ENCODE measurements around the gene FBXO2.
"Not testable (repeated sequence)": the region's sequence is repeated elsewhere in the genome, so short reads cannot be mapped to it uniquely, and the experiment has no call there.

FBXO2 gene

DNA sequence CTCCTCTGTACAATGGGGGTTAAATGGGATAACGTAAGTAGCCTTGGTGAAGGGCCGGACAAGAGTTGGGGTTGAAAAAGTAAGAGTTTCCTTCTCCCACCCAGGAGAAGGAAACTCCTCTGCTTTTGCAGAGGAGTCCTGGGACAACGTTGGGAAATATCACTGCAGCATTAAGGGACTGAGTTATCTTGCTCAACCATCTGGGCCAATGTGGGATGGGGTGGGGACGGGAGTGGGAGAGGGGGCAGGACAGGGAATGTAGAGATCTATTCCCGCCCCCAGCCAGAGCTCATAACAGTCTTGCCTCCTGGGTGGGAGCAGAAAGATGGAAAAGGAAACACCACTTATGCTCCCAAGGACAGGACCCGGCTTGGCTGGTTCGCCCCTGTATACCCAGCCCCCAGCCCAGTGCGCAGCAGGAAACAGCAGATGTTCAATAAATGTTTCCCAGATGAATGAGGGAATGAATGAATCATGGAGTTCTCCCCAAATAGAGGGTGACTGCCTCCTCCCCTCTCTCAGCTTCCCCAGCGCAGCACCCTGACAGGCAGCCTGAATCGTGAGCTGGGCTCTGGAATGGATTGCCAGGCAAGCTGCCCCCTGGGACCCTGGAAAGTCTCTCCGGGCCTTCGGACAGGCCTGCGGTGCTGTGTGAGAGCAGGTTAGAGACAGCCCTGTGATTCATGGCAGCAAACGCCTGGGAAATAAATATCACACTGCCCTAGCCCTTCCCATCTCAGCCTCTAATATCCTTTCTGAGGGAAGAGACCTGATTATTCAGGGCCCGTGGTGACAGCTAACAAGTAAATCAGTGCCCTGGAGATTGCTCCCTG is 24.8 kb downstream of the FBXO2 start:
- no peak for DNase-seq (ENCODE audit: low spot score)

DNA sequence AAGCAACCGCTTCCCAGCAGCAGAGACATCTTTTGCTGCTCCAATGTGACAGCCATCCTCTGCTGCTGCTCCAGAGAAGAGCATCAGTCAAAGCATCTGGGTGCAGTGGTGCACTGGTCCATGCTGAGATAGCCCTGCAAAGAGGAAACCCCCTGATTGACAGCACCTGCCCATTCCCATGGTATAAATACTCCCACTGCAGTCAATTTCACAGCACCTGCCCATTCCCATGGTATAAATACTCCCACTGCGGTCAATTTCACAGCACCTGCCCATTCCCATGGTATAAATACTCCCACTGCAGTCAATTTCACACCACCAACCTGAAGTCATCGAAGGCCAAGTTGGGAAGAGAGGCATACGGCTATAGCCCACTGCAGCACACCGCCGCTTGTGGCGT is 25.5 kb downstream of the FBXO2 start:
- no peak for DNase-seq (ENCODE audit: low spot score)

DNA sequence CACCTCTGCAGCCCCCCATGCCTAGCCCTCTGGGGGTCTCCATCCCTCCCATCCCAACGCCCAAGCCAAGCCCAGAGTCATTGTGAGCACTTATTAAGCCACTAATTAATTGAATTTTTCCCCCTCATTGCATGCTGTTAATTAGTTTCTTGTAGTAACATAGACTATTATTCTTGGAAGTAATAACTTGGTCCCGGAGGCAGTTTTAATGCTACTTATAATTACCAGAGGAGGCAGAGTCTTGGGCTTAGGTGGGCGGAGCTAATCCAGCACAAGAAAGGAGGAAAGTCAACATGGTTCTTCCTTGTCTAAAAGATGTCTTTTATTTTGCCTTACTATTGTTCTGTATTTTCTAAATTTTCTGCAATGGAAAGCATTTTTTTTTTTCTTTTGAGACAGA is 27.7 kb downstream of the FBXO2 start:
- DNase-seq (ENCODE audit: low spot score): no peak

DNA sequence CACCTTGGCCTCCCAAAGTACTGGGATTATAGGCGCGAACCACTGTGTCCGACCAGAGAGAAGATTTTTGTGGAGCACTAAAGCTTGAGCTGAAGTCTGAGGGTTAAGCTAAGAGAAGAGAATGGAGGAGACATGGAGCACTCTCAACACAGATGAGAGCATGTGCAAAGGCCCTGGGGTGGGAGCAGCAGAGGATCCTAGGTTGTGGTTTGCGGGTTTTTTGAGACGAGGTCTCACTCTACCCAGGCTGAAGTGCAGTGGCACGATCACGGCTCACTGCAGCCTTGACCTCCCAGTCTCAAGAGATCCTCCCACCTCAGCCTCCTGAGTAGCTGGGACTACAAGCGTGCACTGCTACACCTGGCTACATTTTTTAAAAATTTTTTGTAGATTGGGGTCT is 30.5 kb downstream of the FBXO2 start:
- no peak for DNase-seq (ENCODE audit: low spot score)

DNA sequence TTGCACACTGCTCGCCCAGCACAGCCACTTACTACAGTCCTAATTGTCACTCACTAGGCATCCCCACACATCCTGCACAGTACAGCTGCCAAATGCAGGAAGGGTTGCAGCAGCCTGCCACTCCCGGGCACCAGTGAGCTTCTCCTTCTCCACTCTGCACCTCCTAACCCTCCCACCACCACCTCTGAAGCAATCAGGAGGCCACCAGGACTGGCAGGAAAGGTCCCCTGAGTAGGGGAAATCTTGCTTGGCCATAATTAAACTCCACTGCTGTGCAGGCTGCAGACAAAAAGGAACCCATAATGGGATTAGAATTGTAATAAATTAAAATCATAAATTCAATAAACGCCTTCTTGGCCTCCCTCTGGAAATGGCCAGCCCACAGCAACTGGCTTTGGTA is 31.8 kb downstream of the FBXO2 start:
- no peak for DNase-seq (ENCODE audit: low spot score)

DNA sequence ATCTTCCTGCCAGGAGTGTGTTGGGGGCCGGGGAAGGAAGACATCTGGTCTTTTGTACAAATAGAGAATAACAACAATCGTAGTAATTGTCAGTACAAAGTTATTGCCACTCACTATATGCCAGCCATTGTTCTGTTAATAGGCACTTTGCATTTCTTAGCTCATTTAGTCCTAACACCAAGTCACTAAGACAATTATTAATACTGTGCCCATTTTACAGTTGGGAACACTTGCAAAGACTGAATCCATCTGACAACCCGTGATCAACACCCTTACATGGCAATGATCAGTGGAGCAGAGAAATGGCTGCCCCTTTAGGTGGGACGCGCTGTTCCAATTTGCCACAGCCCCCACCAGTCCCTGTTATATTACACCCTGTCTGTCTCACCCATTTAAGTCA is 33.3 kb downstream of the FBXO2 start:
- no peak for DNase-seq (ENCODE audit: low spot score)

DNA sequence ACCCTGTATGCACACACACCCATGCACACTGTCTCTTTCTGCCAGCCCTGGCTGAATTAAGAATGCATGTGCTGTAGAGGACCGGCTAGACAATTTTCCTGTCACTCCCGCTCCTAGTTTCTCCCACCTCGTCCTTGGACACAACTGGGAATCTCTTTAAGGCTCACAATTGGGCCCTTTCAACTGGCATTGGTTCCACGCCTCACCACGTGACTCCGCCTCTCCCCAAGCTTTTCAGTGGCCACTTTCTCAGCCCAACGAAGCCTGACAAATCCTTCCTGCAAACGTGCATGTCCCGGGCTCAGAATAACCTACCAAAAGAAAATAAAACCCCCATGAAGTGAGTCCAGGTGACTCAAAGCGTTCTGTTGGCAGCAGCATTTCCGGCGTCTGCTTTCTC is 33.8 kb downstream of the FBXO2 start:
- no peak for DNase-seq (ENCODE audit: low spot score)

DNA sequence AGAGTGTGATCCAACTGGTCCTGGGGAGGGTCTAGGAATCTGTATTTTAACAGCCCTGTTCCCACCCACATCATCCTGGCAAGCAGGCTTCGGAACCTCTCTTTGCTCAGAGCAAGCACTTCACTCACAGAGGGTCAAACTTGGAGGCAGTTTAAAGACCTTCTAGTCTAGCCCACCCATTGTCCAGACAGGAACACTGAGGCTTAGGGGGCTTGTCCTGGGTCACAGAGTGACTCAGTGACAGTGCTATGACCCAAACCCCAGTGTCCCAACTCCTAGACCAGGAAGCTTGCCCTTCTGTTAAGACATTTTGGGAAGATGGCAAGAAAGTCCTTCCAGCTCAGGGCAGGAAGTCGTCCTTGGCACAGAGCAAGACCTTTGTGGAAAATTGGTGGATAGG is 36.5 kb downstream of the FBXO2 start:
- DNase-seq (ENCODE audit: low spot score): no peak

DNA sequence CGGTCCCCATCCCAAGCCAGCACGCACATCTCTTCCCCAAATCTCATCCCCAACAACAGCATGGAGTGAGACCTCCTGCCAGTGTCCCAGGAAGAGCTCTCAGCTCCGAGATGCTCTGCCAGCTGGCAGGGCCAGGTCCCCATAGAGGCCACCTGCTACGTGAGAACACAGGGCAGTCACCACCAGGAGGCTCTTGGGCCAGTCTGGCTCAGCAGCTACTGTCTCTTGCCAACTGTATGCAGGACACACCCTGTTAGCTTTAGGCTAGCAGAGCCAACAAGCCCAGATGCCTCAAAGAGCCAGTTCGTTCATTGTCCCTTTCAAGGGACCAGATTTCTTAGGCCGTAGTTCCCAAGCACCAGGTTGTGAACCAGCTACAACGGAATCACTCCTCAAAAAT is 36.9 kb downstream of the FBXO2 start:
- DNase-seq (ENCODE audit: low spot score): no peak

DNA sequence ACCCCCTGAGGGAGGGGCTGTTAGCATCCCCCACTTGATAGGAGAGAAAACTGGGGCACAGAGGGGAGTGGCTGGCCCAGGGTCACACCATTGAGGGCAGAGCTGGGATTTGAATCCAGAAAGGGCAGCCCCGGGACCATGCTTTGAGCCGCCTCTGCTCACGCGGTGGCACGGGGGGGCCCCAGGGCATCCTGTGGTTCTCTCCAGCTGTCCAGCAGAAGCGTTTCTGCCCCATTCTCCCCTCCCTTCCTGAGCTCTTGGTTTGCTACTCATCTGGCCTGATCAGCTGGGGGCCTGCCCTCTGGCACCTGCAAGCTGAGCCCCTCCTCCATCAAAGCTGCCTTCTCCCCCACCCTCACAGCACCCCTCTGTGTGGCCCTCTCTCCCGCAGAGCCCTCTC is 37.5 kb downstream of the FBXO2 start:
- no peak for DNase-seq (ENCODE audit: low spot score)

DNA sequence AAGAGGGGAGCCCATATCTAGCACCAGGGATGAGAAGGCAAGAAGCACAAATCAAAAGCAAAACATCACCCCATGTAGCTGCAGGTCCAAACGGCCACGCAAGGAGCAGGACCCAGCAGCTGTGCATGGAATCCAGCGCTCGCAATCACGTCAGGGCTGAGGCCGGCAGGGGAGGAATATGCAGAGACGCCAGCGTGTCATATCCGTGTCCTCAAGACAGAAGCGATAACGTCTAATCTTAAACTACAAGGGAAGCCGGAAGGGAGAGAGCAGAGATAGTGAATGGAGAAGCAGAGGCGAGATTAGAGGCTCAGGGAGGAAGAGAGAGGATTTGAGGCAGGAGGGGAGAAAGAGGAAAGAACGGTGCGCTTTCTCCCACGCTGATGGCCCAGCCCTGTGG is 39.1 kb downstream of the FBXO2 start:
- DNase-seq (ENCODE audit: low spot score): no peak

DNA sequence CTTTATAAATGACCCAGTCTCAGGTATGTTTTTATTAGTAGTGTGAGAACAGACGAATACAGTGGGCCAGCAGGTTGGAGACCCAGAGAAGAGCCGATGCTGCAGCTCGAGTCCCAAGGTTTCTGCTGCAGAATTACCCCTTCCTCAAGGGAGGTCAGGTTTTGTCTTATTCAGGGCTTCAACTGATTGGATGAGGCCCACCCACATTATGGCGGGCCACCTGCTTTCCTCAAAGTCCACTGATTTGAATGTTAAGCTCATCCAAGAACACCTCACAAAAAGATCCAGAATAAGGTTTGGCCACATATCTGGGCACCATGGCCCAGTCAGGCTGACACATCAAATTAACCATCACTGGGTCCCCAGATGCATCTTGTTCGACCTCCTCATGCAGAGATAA is 40.9 kb downstream of the FBXO2 start:
- no peak for DNase-seq (ENCODE audit: low spot score)

DNA sequence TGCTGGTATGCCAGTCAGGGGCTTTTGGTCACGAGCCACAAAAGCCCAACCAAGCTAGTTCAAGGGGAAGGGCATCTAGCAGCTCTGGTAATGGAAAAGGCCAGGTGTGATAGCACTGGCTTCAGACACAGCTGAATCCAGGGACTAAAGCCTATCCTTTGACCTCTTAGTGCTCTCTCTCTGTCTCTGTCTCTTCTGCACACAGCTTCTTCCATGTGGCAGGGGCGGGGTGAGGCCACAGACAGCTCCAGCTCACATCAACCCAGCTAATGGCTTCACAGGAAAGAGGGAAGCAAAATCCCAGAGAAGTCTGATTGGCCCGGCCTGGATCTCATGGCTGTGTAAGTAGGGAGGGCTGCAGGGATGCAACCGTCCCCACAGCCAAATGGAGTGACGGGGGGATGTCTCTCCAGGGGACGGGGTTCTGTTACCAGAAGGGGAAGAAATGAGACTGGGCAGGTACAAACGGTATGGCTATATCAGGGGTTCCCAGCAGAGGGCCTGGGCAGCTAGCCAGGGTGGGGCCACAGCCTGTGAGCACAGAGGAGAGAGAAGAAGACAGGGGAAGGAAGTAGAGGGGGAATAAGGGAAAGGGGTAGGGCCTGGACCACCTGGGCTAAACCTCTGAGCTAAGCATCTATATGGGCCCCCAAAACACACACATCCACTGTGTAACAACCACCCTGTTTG is 42.4 kb downstream of the FBXO2 start:
- DNase-seq (ENCODE audit: low spot score): no peak

DNA sequence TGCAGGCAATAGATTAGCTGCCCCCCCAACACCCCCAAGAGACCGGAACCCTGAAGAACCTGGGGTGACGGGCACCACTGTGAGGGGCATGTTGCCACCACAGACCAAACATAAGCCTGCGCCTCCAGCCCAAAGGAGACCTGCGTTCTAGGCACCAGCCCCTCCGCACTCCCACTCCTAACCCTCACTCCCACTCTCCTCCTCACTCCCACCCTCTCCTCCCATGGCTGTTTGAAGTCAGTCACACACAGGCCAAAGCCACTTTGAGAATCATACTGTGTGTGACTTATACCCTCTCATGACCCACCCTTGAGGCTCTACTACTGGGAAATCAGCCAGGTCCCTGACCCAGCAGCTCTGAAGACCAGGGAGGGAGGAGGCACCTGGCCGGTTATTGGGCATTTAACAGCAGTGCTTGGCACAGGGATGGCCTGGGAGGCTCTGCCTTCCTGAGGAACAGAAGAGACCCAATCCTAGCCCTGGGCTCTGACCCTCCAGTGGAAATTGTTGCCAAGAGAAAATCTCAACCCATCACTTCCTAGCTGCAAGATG is 43.5 kb downstream of the FBXO2 start:
- DNase-seq (ENCODE audit: low spot score): no peak

DNA sequence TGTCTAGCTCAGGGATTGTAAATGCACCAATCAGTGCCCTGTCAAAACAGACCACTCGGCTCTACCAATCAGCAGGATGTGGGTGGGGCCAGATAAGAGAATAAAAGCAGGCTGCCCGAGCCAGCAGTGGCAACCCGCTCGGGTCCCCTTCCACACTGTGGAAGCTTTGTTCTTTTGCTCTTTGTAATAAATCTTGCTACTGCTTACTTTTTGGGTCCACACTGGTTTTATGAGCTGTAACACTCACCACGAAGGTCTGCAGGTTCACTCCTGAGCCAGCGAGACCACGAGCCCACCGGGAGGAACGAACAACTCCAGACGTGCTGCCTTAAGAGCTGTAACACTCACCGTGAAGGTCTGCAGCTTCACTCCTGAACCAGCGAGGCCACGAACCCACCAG is 44.9 kb downstream of the FBXO2 start:
- DNase-seq (ENCODE audit: low spot score): not testable (repeated sequence)

DNA sequence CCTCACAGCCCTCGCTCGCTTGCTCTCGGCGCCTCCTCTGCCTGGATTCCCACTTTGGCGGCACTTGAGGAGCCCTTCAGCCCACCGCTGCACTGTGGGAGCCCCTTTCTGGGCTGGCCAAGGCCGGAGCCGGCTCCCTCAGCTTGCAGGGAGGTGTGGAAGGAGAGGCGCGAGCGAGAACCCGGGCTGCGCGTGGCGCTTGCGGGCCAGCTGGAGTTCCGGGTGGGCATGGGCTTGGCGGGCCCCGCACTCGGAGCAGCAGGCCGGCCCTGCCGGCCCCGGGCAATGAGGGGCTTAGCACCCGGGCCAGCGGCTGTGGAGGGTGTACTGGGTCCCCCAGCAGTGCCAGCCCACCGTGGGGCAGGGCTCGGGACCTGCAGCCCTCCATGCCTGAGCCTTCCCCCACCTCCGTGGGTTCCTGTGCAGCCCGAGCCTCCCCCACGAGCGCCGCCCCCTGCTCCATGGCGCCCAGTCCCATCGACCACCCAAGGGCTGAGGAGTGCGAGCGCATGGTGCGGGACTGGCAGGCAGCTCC is 45.6 kb downstream of the FBXO2 start:
- DNase-seq (ENCODE audit: low spot score): not testable (repeated sequence)

DNA sequence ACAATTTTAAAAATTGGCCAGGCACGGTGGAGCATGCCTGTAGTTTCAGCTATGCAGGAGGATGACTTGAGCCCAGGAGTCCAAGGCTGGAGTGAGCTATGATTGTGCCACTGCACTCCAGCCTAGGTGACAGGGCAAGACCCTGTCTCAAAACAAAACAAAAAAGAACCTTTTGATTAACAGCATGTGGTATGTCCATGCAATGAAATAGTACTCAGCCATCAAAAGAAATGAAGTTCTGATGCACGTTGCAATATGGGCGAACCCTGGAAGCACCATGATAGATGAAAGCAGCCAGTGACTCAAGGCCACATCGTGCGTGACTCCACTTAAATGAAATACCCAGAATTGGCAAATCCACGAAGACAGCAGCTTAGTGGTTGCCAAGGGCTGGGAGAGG is 47.5 kb downstream of the FBXO2 start:
- DNase-seq (ENCODE audit: low spot score): no peak

DNA sequence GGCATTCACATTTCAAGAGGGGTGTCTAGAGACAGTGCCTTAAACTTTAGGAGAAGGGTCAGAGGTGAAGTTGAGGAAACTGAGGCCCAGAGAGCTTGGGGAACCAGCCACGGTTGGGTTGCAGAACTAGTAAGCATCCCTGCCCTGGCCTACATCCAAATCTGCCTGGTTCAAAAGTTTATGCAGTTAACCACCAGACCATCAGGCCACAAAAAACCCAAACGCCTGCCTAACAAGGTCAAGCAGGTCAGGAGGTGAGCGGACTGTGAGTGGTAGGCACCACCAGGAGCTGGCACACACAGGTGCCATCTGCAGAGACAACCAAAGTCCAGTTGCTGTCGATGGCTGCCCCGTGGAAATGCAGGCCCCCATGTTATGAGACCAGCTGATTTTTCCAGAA is 51.2 kb downstream of the FBXO2 start:
- DNase-seq (ENCODE audit: low spot score): no peak

DNA sequence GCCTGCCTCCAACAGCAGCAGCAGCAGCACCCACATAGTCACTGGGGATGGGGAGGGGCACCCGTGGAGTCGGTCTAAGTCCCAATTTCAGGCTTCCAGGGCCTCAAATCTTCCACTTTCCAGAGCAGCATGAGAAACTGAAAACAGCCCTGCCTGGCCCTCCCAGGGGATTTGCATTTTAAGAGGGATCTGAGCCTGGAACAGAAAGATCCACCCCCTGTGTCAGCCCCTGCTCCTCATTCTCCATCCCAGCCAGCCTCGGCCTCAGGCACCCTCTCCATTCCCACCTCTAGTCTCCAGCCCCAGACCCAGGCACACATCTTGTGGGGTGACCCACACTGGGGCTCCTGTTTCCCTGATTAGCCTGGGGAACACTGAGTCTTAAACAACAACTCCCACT is 51.8 kb downstream of the FBXO2 start:
- DNase-seq (ENCODE audit: low spot score): no peak

DNA sequence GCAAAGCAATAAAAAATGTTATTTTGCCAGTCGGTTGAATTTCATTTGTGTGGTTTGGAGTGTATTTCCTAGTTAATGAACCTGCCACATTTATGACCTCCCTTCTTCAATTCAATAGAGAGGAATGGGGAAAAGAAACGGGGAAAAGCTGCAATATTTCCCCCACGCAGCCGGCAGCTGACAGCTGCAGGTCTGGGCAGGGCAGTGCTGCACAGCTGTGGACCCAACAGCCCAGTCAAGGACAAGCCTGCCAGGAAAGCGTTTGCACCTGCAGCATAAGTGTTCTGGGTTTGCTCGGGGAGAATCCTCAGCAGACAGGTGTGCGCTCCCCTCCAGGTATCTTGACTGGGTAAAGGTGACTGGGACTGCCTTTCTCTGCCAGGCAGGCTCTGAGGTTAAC is 53.4 kb downstream of the FBXO2 start:
- DNase-seq (ENCODE audit: low spot score): no peak

DNA sequence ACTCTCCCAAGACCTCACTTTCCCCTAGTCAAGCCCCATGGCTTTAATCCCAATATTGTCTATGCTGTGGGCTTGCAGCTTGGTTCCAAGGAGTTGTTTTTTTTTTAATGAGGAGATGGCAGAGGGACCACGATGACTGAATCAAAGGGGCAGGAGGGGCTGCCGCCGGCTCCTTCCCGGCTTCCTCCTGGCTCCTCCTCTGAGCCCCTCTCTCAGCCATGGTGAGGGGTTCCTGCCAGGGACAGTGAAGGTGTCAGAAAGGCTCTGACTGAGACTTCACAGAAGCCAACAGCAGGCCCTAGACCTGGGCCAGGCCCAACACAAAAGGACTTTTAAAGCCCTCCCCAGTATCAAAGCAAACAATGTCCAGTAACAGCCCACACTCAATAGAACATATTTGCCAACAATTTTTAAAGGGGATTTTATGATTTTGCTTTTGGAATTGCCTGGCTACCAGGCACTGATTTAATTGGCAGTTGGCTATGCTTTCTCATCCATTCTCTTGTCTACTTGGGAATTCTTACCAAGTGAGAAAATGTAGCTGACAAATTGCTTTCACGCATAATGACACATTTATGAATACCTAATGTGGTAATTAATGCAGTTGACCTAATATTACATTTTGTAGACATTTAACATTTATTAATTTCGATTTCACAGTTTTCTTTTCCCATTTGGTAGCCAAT is 54.2 kb downstream of the FBXO2 start:
- no peak for DNase-seq (ENCODE audit: low spot score)

DNA sequence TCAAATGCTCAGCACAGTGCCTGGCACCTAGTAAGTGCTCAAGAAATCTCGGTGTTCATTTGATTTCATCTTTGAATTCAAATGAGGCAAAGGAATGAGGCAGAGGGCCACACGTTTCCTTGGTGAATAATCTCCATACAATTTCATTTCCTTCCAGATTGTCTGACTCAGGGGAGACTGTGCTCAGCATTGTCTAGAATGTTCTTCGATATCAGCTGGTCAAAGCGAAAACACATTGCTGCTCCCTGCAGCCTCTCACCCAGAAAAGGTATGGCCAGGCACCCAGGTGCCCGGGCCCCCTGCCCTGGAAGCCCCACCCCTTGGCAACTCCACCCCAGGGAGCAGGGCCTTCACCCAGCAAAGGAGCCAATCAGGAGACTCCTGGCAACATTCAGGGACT is 55.8 kb downstream of the FBXO2 start:
- DNase-seq (ENCODE audit: low spot score): no peak

Measured in hematopoietic multipotent progenitor cell treated with erythropoietin and hydrocortisone succinate and interleukin-3 and kit ligand, for 17 days (in vitro differentiated cells).